ENCODE data around the gene AP2A1.

- TF ChIP-seq POLR2A (IDR thresholded peaks at IDR 0.05) (no peak), CTCF (IDR thresholded peaks at IDR 0.05) (no peak), EP300 (IDR thresholded peaks at IDR 0.05) (no peak)
Measured at GRCh38 chr19:49807058-49807903, 40.5 kb downstream of the AP2A1 start.
